GM21723 (cell line): ENCODE measurements around the gene ADPRH.
A peak's percentile ranks its signal among the peaks of the same experiment; 100 is the strongest.
"Not testable (repeated sequence)": the region's sequence is repeated elsewhere in the genome, so short reads cannot be mapped to it uniquely, and the experiment has no call there.

Source experiments
- ATAC-seq: cut with Tn5 transposase; IDR thresholded peaks from one replicate; pipeline ENCODE4 v1.9.1; 2021; ENCODE audit warnings: mild to moderate bottlenecking, moderate library complexity; ENCODE audit not compliant: unreplicated experiment

Gene ADPRH

DNA sequence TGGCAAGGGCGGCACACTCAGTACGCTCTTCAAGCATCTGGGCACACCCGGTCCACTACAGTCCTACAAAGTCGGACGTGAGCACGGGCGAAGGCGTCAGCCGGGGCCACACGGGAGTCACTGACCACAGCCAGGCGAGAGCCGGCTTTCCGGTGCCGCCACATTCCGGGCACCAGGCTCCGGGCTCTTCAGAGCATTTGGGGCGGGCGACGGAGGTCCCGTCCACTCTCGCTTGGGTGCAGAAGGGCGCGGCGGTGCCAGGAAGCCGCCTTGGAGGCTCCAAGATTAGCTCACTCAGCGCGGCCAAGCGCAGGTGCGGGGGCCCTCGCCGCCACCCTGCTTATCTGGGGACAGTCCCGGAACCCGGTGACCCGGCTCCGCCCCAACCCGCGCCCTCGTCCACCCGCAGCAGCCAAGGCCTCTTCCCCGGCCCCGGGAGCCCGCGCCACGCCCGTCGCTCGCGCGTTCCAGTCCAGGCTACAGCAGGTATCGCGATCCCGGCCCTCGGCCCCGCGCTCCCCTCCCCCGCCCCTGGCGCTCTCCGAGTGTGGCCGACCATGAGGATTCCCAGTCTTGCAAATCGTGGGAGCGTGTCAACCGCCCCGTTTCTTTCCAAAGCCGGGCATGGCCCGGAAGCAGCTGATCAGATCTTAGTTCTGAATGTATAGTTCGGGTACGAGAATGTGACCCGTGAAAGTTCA lies at the start of gene ADPRH:
Gene ADPRH, plus strand, starts transcription at position 127 of the 701 bp plus-strand sequence. CDS start 2,678 bp downstream, outside the sequence.
- peak; percentile 72 for ATAC-seq

DNA sequence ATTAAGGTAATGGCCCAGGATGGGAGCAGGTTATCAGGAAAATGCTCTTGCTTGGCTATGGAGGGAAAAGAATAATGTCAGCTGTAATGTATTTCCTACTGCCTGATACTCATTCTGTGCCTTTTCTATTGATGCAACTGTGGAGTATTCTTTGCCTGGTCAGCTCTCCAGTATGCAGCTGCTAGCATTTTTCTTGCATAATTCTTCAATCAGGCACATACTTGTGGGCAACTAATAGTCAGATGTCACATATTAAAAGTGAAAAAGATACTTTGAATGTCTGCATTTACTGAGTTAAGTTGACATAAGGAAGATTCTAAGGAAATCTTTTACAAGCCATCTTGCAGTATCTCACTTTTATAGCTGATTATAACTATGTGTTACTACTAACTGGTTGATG lies 49.4 kb upstream of the ADPRH start:
- ATAC-seq: no peak

DNA sequence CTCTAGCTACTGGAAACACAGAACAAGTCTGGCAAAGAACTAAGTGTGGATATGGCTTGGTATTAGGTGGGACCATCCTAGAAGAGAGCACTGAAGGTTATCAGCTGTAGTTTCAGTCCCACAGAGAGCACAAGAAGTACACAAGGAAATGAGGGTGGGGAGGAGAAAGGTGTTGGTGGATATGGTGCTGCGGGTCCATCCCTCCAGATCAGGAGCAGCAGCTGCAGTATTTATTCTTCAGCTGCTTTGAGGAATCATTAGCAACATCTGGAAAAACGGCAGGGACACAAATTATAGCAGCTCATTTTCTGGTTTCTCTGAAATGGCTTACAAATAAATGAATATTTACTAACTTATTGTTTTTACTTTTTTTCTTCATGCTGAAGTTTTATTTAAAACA lies 48.8 kb upstream of the ADPRH start:
- no peak for ATAC-seq

- ATAC-seq: no peak
These were observed 48.1 kb upstream of the ADPRH start for GRCh38 chr3:119531151-119531550.

DNA sequence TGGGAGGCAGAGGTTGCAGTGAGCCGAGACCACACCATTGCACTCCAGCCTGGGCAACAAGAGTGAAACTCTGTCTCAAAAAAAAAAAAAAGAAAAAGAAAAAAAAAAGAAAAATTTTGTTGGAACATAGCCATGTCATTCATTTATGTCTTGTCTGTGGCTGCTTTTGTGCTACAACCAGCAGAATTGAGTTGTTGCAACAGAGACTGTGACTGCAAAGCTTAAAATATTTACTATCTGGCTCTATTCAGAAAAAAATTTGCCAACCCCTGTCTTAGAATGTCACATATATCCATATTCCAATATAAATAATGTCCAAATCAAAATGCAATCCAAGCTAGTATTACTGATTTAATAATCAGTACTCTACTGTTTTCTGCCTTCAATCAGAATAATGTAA lies 45.0 kb upstream of the ADPRH start:
- no peak for ATAC-seq

- ATAC-seq: no peak
These were observed 42.5 kb upstream of the ADPRH start for GRCh38 chr3:119536757-119537156.

GRCh38 chr3:119538772-119539171 lies 40.5 kb upstream of the ADPRH start:
- no peak for ATAC-seq

DNA sequence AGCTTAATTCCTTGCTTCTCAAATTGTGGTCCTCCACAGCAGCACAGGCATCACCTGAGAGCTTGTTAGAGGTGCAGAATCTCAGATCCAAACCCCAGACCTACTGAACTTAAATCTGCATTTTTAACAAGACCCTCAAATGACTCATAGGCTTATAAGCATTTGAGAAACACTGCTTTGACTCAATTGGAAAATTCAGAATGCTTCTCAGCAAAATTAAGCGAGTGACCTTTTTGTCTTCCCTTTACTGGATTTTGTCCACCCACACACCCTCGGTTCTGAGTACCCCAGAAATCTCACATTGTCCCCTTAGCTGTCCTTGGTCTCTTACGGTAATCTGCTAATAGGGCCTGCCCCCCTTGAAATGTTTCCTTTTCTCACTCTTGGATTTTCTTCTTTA lies 37.7 kb upstream of the ADPRH start:
- ATAC-seq: no peak

- no peak for ATAC-seq
These were observed 37.0 kb upstream of the ADPRH start for GRCh38 chr3:119542168-119542767.

DNA sequence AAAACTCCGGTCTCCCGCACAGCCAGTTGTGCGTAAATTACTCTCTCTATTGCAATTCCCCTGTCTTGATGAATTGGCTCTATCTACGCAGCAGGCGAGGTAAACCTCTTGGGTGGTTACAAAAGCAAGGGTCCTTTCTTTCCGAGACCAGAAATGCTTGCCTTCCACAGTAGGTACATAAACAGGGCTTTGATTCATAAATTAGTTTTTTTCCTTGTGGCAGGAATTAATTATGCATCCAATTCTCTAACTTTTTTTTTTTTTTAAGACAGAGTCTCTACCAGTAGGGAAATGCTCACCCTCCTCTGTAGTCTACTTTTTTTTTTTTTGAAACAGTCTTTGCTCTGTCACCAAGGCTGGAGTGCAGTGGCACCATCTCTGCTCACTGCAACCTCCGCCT lies 36.1 kb upstream of the ADPRH start:
- ATAC-seq: no peak

- no peak for ATAC-seq
These were observed 32.1 kb upstream of the ADPRH start for GRCh38 chr3:119547227-119547626.

GRCh38 chr3:119548341-119548740 lies 31.0 kb upstream of the ADPRH start:
- ATAC-seq: no peak

GRCh38 chr3:119550192-119550910 lies 28.9 kb upstream of the ADPRH start:
- ATAC-seq: peak; percentile 37

DNA sequence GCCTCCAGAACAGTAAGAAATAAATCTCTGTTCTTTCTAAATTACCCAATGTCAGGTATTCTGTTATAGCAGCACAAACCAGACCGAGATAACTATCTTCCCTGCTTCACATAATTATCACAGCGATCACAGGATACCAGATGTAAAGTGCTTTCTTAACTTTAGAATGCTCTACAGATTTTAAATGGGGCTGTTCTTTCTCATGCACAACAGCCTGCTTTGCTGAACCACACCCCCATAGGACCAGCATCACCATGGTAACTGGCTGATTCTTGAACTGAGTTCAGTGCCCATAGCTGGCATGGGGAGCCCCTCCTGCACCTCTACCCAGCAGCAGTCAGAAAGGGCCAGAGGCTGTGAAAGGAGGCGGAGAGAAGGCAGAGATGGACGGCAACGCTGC lies 27.7 kb upstream of the ADPRH start:
- no peak for ATAC-seq

- not testable (repeated sequence) for ATAC-seq
These were observed 26.4 kb upstream of the ADPRH start for GRCh38 chr3:119552928-119553327.

DNA sequence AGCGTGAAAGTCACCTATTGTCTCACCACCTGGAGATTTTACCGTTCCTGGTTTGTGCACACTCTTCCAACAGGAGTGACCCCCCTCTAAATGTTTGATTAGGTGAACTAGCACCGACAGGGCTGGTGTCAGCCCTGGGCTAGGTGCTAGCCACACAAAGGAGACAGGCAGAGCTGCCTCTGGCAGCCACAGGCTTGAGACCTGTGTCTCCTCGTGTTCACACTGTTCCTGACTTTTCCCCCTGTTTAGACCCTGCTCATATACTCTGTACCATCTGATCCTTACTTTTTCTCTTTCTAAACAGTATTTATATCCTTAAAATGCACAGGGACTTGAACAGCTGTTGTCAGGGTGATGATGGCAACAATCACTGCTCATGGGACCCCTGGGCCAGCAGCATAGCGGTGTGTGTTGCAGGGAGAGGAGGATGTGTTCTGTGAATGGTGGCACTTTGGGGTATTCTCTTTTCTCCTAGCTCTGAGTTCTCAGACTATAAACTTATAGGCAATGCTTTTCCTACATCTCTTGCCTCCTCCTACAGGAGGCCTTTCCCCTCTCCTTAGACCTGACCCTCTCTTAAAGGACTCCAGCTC lies 25.4 kb upstream of the ADPRH start:
- ATAC-seq: no peak

DNA sequence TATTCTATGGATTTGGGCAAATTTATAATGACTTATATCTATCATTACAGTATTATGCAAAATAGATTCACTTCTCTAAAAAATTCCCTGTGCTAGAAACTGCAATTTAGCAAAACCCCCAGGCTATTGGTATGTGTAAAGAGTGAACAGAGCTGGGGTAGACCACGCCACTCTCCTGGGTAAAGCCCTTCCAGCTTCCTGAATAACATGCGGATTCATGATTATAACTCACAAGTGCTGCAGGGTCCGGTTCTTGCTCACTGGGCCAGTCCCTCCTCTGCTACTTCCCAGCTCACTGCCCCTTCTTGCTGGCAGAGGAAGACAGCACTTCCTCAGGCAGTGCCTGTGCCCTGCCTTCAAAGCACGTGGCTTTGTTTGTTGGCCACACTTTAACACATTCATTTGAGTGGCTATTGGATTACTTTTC lies 24.0 kb upstream of the ADPRH start:
- no peak for ATAC-seq

DNA sequence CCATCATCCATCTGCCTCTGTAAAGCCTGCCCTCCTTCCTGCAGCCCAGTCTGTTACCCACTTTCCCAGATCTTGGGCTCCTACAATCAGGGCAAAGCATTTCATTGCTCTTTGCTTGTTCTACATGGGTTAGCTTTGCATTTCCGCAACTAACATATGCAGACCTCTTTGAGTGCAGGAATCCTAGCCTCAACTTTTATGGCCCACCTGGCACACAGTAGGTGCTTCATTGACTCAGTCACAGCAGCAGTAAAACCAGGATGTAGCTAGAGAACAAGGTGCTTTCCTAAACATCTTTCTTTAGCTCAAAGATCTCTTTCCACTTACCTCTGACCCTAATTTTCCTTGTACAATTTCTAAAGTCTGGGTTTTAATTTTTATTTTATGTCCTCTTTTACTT lies 23.4 kb upstream of the ADPRH start:
- no peak for ATAC-seq

- ATAC-seq: no peak
These were observed 22.0 kb upstream of the ADPRH start for GRCh38 chr3:119557192-119557876.

GRCh38 chr3:119557877-119558269 lies 21.4 kb upstream of the ADPRH start:
- ATAC-seq: no peak
